ENCODE measurements around the gene YTHDF1. TPM values are rescaled to one million over a fixed set of nuclear protein-coding genes. Genes with fewer than 3 reads are reported as not detected.

The YTHDF1 gene
- total RNA-seq, 2 donors from 2014 or later: 21.8 to 31.8 TPM

DNA sequence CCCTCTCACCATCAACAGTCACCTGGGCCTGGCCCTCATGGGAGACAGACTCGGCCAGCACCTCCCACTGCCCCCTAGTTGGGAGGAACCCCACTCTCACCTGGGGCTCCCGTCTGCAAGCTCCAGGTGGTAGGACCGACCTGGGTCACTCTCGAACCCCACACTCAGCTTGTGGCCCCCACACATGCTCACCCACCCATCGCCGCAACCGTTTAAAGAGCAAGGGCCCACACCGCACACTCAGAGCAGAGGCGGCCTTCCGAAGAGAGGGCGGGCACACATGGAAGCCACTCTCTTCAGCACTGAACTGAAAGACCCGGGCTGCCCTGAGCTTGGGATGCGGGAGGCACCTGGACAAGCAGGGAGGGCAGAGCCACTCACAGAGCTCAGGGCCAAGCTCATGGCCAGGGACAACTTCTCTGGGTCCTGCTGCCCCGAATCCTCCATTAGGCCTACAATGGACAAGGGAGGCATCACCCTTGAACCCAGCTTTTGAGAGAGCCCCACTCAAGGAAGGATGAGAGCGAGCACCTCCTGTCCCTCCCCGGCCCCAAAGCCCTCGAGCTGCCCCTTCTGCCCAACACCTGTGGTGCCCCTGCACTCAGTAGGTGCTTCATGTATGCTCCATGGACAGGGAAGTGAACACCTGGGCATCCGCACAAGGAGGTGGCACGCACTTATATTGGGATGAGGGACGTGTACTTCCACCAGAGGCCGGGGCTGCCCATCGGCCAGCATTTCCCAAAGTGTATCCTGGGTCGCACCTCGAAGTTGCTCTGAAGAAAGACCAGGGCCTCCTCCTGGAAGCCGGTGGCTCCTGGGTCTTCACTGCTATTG, 50.4 kb downstream of the YTHDF1 start:
- Histone ChIP-seq H3K27me3 (replicated peaks; ENCODE audit: insufficient read depth) (no peaks in the 10 kb centered on the region), H3K9me3 (no peaks in the 10 kb centered on the region), H3K4me3 (no peak overlapping the region), H3K27ac (no peak overlapping the region), H3K36me3 (no peaks in the 10 kb centered on the region), H3K4me1 (ENCODE audit: control insufficient read depth in 1 of 2, low read depth in 2 of 2) (no peaks in the 10 kb centered on the region)
- no peak for DNase-seq (ENCODE audit: low spot score)
- ATAC-seq (ENCODE audit: insufficient number of reproducible peaks, low FRiP score, low read depth): no peak
- TF ChIP-seq, protein P1, sequence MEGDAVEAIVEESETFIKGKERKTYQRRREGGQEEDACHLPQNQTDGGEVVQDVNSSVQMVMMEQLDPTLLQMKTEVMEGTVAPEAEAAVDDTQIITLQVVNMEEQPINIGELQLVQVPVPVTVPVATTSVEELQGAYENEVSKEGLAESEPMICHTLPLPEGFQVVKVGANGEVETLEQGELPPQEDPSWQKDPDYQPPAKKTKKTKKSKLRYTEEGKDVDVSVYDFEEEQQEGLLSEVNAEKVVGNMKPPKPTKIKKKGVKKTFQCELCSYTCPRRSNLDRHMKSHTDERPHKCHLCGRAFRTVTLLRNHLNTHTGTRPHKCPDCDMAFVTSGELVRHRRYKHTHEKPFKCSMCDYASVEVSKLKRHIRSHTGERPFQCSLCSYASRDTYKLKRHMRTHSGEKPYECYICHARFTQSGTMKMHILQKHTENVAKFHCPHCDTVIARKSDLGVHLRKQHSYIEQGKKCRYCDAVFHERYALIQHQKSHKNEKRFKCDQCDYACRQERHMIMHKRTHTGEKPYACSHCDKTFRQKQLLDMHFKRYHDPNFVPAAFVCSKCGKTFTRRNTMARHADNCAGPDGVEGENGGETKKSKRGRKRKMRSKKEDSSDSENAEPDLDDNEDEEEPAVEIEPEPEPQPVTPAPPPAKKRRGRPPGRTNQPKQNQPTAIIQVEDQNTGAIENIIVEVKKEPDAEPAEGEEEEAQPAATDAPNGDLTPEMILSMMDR (IDR thresholded peaks at IDR 0.05): no peak

DNA sequence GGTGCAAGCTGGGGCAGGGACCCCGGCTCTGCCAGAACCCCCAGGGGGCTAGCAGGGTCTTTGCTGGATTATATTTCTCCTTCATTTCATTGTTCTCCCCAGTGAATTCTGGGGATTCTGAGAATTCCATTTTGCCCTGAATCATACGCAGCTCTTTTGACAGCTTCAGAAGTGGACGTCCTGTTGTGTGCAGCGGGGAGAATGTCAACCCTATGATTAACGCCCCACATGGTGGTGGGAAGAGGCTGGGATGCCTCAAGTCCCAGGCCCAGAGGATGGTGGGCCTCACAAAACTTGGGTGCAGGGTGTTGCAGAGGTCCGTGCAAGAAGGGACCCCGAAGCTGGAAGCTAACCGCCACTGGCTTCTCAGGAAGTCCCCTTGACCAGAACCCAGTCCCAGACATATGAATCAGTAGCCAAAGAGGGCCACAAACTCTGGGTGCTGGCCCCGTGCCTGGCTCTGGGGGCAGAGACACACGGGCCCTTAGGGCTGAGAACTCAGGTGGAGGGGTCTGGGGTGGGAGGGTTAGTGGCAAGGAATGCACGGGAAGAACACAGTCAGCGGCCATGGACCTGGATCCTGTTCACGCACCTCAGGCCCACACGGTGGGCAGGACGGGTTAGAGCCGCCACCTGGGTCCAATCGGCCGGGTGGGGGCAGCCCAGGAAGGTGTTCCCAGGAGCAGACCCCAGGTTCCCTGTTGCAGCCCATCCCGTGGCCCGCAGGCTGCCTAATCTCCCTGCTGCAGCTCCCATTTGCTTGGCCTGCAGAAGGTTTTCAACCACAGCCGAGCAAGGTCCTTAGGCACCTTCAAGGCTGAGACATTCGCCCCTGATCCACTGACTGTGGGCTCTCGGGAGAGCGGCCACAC, 51.2 kb downstream of the YTHDF1 start:
- no peak overlapping the region for H3K4me3 ChIP-seq
- H3K27me3 ChIP-seq (replicated peaks; ENCODE audit: insufficient read depth): no peaks in the 10 kb centered on the region
- ATAC-seq (ENCODE audit: insufficient number of reproducible peaks, low FRiP score, low read depth): no peak
- no peak for DNase-seq (ENCODE audit: low spot score)
- H3K4me1 ChIP-seq (ENCODE audit: control insufficient read depth in 1 of 2, low read depth in 2 of 2): no peaks in the 10 kb centered on the region
- H3K27ac ChIP-seq: no peak overlapping the region
- no peaks in the 10 kb centered on the region for H3K36me3 ChIP-seq
- H3K9me3 ChIP-seq: no peaks in the 10 kb centered on the region
- TF ChIP-seq, protein P1 (IDR thresholded peaks at IDR 0.05): no peak

DNA sequence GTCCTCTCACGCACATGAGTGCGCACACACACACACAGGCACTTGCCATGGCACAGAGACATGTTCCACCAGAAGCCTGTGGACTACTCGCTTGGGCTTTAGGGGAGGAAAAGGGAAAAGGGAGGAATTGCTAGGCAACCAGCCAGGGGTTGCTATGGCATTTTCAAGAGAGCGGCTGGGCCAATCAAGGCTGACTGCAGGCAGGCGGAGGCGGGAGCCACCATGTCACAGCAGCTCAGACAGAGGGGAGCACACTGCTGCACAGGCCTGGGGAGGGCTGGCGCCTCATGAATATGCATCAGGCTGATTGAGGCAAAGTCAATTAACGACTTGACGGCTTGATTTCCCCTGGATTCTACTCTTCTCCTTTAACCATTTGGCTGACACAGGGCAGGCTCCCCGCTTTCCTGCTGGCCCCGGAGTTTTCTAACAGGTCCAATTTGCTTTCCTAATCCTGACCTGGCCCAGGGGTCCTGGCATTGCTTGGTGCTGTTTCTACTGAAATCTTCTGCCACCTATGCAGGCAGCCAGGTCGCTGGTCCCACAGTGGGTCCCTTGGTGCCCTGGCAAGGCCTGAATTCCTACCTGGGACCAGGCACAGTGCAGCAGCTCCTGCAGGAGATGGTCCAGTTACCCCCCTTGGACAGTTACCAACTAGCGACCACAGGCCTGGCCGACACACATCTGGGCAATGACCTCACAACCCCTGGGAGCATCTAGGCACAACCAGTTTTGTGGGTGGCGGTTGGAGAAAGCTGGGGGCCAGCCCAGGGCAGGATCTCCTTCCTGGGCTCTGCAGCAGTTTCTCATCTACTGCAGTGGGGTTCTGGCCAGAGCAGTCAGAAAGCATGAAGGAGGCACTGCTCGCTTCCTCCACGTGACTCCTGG, 52.1 kb downstream of the YTHDF1 start:
- DNase-seq (ENCODE audit: low spot score): no peak
- Histone ChIP-seq H3K36me3 (no peaks in the 10 kb centered on the region), H3K9me3 (no peaks in the 10 kb centered on the region), H3K4me1 (ENCODE audit: control insufficient read depth in 1 of 2, low read depth in 2 of 2) (no peaks in the 10 kb centered on the region), H3K27ac (no peak overlapping the region), H3K4me3 (no peak overlapping the region), H3K27me3 (replicated peaks; ENCODE audit: insufficient read depth) (no peaks in the 10 kb centered on the region)
- ATAC-seq (ENCODE audit: insufficient number of reproducible peaks, low FRiP score, low read depth): no peak
- TF ChIP-seq, protein P1 (IDR thresholded peaks at IDR 0.05): no peak

DNA sequence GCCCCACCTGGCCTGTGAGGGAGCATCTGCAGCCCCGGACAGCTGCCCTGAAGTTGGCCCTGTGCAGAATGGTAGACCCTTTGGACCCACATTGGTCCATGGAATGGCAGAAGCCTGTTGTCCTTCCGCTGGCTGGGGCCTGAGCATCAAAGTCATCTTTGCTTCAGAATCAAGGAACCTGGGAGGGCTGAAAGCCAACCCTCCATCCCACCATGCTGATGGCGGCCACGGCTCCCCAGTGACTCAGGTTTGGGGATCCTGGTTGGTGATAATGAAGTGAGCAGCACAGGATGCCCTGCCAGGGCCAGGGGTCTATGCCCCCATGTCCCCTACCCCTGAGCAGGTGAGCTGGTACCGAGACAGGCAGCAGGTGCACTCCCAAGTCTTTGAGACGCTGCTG, 52.8 kb downstream of the YTHDF1 start:
- no peak overlapping the region for H3K27ac ChIP-seq
- H3K36me3 ChIP-seq: no peaks in the 10 kb centered on the region
- no peaks in the 10 kb centered on the region for H3K9me3 ChIP-seq
- ATAC-seq (ENCODE audit: insufficient number of reproducible peaks, low FRiP score, low read depth): no peak
- H3K27me3 ChIP-seq (replicated peaks; ENCODE audit: insufficient read depth): no peaks in the 10 kb centered on the region
- no peaks in the 10 kb centered on the region for H3K4me1 ChIP-seq (ENCODE audit: control insufficient read depth in 1 of 2, low read depth in 2 of 2)
- TF ChIP-seq, protein P1 (IDR thresholded peaks at IDR 0.05): no peak
- DNase-seq (ENCODE audit: low spot score): no peak
- H3K4me3 ChIP-seq: no peak overlapping the region

Data from thoracic aorta (tissue), 2 donors.